SK-N-MC (cell line): ENCODE data around the gene NPPB.

Experiments
- DNase-seq: peaks from one replicate; pipeline ENCODE4 v3.0.0-alpha.2; 2011; ENCODE audit warnings: low read depth, low spot score
- H3K27ac ChIP-seq: fragments of 200-600 bp; sonication (generic); 2 replicates; pipeline ENCODE4 v1.5.1; 2016; ENCODE audit warnings: mixed run types
- H3K36me3 ChIP-seq: fragments of 200-600 bp; sonication (generic); 2 replicates; pipeline ENCODE4 v1.6.1; 2017; ENCODE audit warnings: antibody characterized with exemption, low read length, mixed read lengths; ENCODE audit not compliant: insufficient read depth
- H3K4me3 ChIP-seq: fragments of 200-600 bp; sonication (generic); 2 replicates; pipeline ENCODE4 v1.5.1; 2016
- H3K9ac ChIP-seq: fragments of 200-600 bp; sonication (generic); 2 replicates; pipeline ENCODE4 v1.8.0; 2017; ENCODE audit warnings: mixed run types, mixed read lengths; ENCODE audit not compliant: insufficient read length
- H3K9me3 ChIP-seq: fragments of 200-600 bp; sonication (generic); 2 replicates; pipeline ENCODE4 v1.6.1; 2017; ENCODE audit warnings: low read depth, mild to moderate bottlenecking, antibody characterized with exemption, low read length, moderate library complexity, mixed read lengths
- EZH2 ChIP-seq: fragments of 200-600 bp; sonication (generic); IDR thresholded peaks from one replicate; pipeline ENCODE4 v1.6.1; 2017; ENCODE audit warnings: antibody characterized with exemption
- FOXP2 ChIP-seq: optimal IDR thresholded peaks from 2 replicates; pipeline ENCODE3; 2011; ENCODE audit warnings: mild to moderate bottlenecking, moderate library complexity; ENCODE audit not compliant: insufficient read depth; ENCODE audit errors: extremely low read length, control extremely low read depth
- POLR2AphosphoS5 ChIP-seq: IDR thresholded peaks from 2 replicates; pipeline ENCODE4 v1.6.1; 2012; ENCODE audit warnings: mild to moderate bottlenecking, low read depth, low read length, borderline replicate concordance

NPPB gene

GRCh38 chr1:11877074-11877473 is 18.3 kb upstream of the NPPB start:
- no peak for TF ChIP-seq EZH2
- TF ChIP-seq POLR2AphosphoS5: no peak
- TF ChIP-seq FOXP2: no peak
- Histone ChIP-seq H3K9me3 (no peaks in the 10 kb centered on the region), H3K4me3 (no peak overlapping the region), H3K36me3 (no peaks in the 10 kb centered on the region), H3K9ac (no peak overlapping the region), H3K27ac (no peak overlapping the region)
- no peak for DNase-seq

- TF ChIP-seq POLR2AphosphoS5 (no peak), FOXP2 (no peak), EZH2 (no peak)
- H3K27ac ChIP-seq: no peak overlapping the region
- DNase-seq: no peak
- no peak overlapping the region for H3K4me3 ChIP-seq
- no peaks in the 10 kb centered on the region for H3K9me3 ChIP-seq
- H3K36me3 ChIP-seq: no peaks in the 10 kb centered on the region
- H3K9ac ChIP-seq: no peak overlapping the region
Observed at GRCh38 chr1:11875094-11875493, 16.3 kb upstream of the NPPB start.

GRCh38 chr1:11874624-11875023 is 15.9 kb upstream of the NPPB start:
- no peaks in the 10 kb centered on the region for H3K36me3 ChIP-seq
- H3K4me3 ChIP-seq: no peak overlapping the region
- H3K9ac ChIP-seq: no peak overlapping the region
- H3K9me3 ChIP-seq: no peaks in the 10 kb centered on the region
- TF ChIP-seq EZH2 (no peak), POLR2AphosphoS5 (no peak), FOXP2 (no peak)
- no peak overlapping the region for H3K27ac ChIP-seq
- DNase-seq: no peak

- no peak overlapping the region for H3K9ac ChIP-seq
- no peak overlapping the region for H3K27ac ChIP-seq
- H3K36me3 ChIP-seq: no peaks in the 10 kb centered on the region
- DNase-seq: no peak
- no peak overlapping the region for H3K4me3 ChIP-seq
- H3K9me3 ChIP-seq: no peaks in the 10 kb centered on the region
- TF ChIP-seq EZH2 (no peak), FOXP2 (no peak), POLR2AphosphoS5 (no peak)
Observed at GRCh38 chr1:11874258-11874562, 15.5 kb upstream of the NPPB start.

- DNase-seq: no peak
- Histone ChIP-seq H3K36me3 (no peaks in the 10 kb centered on the region), H3K27ac (no peak overlapping the region), H3K9ac (no peak overlapping the region), H3K4me3 (no peak overlapping the region), H3K9me3 (no peaks in the 10 kb centered on the region)
- no peak for TF ChIP-seq POLR2AphosphoS5
Observed at GRCh38 chr1:11873395-11874257, 14.9 kb upstream of the NPPB start.

GRCh38 chr1:11872545-11872944 is 13.8 kb upstream of the NPPB start:
- Histone ChIP-seq H3K4me3 (no peak overlapping the region), H3K36me3 (no peaks in the 10 kb centered on the region), H3K27ac (no peak overlapping the region), H3K9ac (no peak overlapping the region), H3K9me3 (no peaks in the 10 kb centered on the region)
- no peak for TF ChIP-seq POLR2AphosphoS5
- no peak for TF ChIP-seq FOXP2
- no peak for TF ChIP-seq EZH2
- DNase-seq: no peak

- H3K4me3 ChIP-seq: no peak overlapping the region
- no peak overlapping the region for H3K9ac ChIP-seq
- no peak for TF ChIP-seq EZH2
- no peak for TF ChIP-seq FOXP2
- no peak for TF ChIP-seq POLR2AphosphoS5
- H3K27ac ChIP-seq: no peak overlapping the region
- no peaks in the 10 kb centered on the region for H3K9me3 ChIP-seq
- no peaks in the 10 kb centered on the region for H3K36me3 ChIP-seq
- no peak for DNase-seq
Observed at GRCh38 chr1:11869650-11870207, 11.0 kb upstream of the NPPB start.

- H3K9ac ChIP-seq: no peak overlapping the region
- H3K9me3 ChIP-seq: no peaks in the 10 kb centered on the region
- no peak overlapping the region for H3K27ac ChIP-seq
- DNase-seq: no peak
- H3K4me3 ChIP-seq: no peak overlapping the region
- no peaks in the 10 kb centered on the region for H3K36me3 ChIP-seq
- TF ChIP-seq FOXP2: no peak
- TF ChIP-seq POLR2AphosphoS5: no peak
- no peak for TF ChIP-seq EZH2
Observed at GRCh38 chr1:11869104-11869503, 10.4 kb upstream of the NPPB start.
